HL-60/S4 treated with phorbol 12-myristate 13-acetate at 8.2 ng/mL for 4 days and 3 days (cell line): ENCODE results near the gene MAD1L1.
"Not testable (repeated sequence)": the region's sequence is repeated elsewhere in the genome, so short reads cannot be mapped to it uniquely, and the experiment has no call there.

Source experiments
- in situ Hi-C: fragments of 300-500 bp; cut with MboI; formaldehyde crosslinking; loops from 2 replicates; pipeline ENCODE4 v1.15.0; 2022; ENCODE audit warnings: low sequenced_read_pairs

Gene MAD1L1

DNA sequence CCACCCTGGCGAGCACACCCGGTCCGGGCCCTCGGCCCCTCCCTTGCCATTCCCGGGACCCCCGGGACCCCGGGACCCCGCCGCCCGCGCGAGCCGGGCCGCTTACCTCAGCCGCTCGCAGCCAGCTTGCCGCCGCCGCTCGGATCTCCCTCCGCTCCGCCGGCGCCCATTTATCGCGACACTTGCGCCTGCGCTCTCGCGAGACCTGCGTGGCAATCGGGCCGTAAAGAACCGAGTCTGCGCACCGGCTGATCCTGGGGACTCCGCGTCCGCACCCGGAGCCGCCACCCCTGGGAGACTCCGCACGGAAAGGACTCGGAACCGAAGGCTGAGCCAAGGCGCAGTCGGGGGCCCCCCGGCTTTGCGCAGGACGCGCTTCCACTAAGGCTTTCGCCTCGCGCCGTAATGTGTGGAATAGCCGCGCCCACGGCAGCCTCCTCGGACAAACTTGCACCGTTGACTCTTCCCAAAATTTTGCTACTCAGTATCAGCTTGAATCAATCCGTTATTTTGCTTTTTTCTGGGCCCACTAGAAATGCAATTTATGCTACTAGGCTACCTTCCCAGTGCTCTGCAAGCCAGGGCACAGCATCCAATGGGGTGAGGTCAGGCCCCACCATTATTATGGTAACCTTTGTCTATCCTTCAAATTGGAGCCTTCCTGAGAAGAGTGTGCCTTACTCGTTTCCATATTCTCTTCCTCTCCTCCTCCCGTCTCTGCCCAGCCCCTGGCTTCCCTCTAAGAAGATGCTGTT, at the start of gene MAD1L1:
Gene MAD1L1 (minus strand): TSS at position 180 of the 755 bp plus-strand sequence. CDS start 2,812 bp downstream, outside the sequence.
- in situ Hi-C loops, result no loop called here

DNA sequence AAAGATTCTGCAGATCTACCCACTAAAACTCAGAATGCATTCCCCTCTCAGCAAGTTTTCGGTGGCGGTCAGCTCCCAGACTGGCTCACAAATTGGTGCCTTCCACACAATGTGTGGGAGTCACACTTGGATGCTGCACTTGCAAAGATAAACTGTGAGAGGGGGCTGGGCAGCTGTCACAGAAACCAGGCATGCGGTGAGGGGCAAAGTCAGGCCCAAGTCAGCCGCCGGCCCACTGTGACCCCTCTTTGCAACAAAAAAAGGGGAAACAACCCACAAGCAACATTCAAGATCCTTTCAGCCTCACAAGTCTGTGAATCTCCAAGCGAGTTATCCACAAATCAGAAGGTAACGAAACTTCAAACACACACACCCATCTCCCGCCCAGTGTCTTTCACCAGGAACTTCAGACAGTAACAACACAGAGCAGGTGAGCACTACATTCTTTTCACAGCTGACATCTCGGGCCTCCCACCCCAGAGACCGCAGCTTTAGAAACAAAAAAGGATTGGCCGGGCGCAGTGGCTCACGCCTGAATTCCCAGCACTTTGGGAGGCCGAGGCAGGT, 49.5 kb upstream of the MAD1L1 start:
- in situ Hi-C loops, result no loop called here

DNA sequence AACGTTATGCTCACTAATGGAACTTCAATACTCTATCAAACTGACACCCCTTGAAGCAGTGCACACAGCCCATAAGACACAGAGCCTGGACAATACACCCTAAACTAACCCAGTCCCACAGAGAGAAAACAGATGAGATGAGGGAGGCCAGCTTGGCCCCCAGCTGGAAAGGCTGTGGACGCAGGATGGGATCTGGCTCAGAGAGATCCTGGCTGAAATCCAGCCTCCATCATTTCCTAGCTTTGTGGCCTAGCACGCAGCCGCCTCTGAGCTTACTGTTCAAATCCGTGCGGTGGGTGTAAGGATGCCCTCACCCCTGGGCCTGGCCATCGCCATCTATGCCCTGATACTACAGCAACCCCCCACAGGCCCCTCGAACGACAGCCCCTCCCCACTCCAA, 48.8 kb upstream of the MAD1L1 start:
- in situ Hi-C loops, result no loop called here

DNA sequence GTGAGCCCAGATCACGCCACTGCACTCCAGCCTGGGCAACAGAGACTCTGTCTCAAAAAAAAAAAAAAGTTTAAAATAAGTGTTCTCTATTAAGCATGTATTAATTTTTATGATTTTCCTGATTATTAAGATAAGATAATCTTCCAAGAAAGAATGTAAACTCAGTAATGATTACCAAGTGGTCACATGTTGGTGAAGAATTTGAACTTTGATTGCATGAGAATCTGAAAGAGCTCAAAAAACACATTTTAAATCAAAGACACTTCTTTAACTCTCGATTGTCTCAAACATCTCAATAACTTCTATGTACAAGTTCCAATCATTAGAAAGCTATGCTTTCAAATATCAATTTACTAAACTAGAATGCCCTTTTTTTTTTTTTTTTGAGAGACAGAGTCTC, 47.7 kb upstream of the MAD1L1 start:
- in situ Hi-C loops, result no loop called here

DNA sequence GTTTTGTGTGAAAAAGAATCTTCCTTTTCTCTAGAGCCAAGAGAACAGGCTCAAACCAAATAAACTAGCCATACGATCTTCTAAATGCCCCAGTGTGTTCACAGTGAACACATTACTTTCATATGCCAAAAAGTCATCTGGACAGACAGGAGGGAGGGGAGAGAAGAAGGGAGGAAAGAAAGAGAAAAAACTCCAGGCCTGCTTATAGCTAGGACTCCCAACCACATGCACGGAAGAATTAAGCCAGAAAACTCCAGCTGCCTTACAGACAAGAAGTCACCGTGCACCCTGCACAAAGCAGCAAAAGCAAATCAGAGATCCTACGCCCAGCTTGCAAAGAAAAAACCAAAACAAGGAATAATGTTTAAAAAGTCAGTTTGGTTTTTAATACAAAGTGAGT, 47.2 kb upstream of the MAD1L1 start:
- in situ Hi-C loops, result no loop called here

DNA sequence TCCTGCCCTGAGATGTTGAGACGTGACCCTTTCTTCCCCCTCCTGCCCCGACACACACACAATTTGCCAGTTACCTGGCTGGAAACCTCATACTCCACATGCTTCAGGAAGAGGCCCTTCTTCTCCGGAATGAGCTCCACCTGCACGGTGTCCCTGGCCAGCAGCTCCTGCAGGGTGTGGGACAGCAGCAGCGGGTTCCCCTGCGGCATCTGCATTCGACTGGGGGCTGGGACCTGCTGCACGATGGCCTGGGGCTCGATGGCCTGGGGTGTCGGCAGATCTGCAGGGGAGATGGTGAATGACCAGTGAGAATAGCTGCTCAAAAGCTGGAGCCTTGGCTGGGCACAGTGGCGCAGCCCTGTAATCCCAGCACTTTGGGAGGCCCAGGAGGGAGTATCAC, 45.3 kb upstream of the MAD1L1 start:
- in situ Hi-C loops, result no loop called here

DNA sequence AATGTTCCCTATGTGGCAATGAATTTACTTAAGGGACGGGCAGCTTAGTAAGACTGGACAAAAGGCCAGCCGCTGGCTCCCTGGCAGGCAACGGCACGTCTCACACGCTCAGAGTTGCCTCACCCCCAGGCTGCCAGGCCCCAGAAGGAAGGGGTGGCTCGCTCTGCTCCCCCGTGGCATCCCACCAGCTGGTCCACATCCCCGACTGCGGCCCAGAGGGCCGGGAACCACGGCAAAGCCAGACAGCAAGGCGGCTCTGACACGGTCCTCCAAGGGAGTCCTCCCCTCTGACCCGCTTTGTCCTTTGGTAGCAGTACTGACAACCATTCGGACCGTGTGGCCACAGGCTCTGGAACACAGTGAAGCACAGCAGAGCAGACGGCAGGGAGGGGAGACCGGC, 43.4 kb upstream of the MAD1L1 start:
- in situ Hi-C loops, result no loop called here

DNA sequence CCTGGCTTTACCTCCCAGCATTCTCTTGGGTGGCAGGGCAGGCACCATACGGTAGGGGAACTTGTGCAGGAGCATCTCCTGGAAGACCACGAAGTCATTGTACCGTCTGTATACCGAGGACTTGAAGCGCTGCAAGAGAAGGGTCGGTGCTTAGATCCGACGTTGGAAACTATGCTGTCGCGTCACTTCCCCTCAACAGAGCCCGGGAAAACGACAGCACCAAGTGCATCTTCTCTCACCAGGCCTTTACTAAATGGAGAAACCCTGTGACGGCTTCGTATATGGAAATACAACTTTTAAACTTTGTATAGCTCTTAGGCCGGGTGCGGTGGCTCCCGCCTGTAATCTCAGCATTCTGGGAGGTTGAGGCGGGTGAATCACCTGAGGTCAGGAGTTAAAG, 42.4 kb upstream of the MAD1L1 start:
- in situ Hi-C loops, result no loop called here

DNA sequence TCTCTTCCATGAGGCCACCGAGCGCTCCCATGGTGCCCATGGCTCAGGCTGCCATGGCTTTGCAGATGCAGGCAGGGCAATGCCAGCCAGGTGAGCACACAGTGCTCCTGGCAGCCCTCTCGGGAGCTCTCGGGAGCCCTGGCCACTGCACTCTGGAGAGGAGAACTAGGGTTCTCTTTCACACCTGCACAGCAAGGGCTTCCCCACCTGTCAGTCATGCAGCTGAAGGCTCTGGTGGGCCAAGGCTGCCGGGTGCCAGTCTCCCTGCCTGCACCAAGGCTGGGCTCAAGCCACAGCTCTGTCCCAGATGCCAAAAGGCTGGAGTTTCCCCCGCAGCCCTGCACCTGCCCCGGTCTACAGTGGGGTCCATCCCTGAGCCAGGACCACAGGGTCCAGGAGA, 41.9 kb upstream of the MAD1L1 start:
- in situ Hi-C loops, result no loop called here

DNA sequence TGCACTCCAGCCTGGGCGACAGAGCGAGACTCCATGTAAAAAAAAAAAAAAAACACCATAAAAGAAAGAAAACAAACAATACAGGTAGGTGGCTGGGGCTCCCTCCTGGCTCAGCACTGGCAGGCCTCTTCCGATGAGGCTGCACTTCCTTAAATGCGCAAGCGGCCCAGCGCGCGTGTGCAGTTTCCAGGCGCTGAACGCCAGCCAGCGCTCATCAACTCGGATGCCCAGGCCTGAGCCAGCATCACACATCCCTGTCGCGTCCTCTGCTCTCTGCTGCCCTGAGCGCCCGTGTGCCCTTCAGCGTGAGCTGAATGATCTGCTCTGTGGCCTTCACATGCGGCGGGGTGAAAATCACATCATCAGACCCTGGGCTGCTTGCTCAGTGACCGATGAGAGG, 41.1 kb upstream of the MAD1L1 start:
- in situ Hi-C loops, result no loop called here

DNA sequence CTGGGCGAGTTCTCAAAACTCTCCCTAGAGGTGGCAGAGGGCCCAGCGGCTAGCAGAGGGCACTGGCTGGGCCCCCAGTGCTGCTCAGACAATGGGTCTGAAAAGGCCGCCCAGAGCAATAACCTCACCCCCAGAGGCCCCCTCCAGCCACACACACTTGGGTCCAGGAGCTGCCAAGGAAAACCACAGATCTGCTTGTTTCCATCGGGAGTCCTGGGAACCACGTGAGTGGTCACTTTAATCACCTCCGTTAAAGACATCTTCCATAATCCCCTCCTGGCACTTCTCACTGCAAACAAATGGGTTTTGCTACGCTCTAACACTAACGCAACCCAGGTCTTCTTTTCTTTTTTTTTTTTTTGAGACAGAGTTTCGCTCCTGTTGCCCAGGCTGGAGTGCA, 39.3 kb upstream of the MAD1L1 start:
- in situ Hi-C loops, result no loop called here

DNA sequence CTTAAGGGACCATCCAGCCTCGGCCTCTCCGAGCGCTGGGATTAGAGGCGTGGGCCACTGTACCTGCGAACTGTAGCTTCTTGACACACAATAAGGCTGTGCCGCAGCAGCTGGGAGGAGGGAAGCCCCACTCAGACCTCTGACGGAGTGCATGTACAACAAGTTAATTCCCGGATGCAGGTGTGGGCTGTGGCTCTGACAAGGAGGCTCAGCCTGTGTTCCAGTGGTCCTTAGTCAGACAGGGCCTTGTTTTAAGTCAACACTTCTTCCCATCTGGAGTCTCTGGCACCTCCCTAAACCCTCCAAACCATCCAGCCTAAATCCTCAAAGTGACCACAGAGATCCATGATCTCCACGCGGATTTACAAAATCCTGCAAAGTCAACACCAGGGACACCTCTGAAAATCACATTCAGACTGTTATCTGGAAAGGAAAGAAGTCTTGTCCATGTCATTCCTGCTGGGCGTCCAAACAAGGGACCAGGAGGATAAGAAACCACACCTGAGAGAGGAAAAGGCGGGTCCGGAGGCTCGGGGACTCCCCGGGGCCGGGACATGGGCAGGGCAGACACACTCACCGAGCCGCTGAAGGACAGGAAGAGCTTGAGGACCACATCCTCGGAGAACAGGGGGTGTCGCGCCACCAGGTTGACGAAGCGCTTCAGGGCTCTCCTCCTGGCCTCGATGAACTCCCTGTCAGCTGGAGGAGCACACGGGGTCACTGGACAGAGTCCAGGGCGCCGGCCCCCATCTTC, 38.7 kb upstream of the MAD1L1 start:
- in situ Hi-C loops, result no loop called here

DNA sequence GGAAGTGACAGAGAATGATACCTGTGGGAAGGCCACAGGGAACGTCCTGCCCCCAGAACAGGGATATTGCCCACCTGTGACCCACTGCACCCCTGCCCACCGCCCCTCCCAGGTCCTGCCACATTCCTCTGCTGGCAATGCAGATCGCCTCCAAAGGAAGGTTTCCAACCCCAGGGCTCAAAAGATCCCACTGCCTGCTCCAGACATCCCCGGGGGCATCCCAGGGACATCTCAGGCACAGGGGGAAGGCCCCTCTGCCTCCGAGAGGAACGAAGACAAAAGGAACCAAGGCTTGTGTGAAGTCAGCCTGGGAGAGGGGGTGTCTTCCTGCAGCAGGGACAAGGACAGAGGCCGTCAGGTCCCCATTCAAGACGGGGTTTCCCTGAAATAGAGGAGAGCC, 37.8 kb upstream of the MAD1L1 start:
- in situ Hi-C loops, result no loop called here

DNA sequence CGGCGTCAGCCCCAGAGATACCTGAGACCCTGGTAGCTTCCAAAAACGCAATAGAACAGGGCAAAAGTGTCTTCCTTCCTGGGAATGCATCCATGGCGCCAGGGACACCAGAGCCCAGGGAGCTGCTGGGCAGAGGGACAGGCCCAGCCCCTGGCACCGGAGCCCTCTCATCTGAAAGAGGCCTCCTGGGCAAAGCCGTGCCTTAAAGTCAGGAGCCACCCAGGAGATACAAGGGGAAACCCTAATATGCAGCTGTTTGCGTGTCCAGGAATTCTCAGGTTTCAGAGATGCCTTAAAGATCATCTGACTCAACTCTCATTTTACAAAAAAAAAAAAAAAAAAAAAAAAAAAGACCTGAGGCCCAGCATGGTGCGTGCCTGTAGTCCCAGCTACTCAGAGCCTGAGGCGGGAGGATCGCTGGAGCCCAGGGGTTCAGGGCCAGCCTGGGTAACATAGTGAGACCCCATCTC, 37.3 kb upstream of the MAD1L1 start:
- in situ Hi-C loops, result no loop called here

DNA sequence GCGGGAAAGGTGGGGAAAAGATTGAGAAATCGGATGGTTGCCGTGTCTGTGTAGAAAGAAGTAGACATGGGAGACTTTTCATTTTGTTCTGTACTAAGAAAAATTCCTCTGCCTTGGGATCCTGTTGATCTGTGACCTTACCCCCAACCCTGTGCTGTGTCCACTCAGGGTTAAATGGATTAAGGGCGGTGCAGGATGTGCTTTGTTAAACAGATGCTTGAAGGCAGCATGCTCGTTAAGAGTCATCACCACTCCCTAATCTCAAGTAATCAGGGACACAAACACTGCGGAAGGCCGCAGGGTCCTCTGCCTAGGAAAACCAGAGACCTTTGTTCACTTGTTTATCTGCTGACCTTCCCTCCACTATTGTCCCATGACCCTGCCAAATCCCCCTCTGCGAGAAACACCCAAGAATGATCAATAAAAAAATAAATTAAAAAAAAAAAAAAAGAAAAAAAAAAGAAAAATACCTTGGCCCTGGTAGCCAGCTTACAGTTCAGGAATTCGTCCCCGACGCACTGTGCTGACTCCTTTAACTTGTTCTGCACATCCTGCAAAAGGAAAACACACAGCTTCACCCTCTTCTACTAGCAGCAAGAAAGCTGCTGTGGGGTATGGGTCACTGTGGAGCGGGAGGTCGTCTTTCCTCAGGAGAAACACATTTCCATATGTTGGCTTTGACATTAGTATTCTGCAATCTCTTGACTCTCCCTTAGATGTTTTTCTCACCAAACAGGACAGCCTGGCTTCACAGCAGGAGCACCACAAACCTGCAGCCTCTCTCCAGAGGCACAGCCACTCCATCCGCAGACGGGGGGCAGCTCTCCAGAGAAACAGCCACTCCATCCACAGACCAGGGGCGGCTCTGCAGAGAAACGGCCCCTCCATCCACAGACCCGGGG, 36.6 kb upstream of the MAD1L1 start:
- in situ Hi-C loops, result not testable (repeated sequence)

DNA sequence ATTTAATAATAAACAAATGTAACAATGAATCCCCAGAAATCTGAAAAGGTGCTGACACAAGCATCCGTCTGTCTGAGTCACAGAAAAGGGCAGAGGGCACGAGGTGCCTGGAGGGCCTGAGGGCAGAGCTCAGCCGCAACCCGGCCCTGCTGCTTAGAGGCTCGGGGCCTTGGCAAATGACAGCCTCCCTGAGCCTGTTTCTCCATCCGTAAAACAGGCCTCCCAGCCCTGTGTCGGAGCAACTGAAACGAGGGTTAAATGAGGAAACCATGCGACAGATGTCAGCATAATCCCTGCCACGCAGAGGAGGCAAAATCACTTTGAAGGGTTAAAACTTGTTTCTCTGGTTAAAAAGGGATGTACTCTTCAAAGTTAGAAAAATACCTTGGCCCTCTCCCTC, 34.2 kb upstream of the MAD1L1 start:
- in situ Hi-C loops, result no loop called here

DNA sequence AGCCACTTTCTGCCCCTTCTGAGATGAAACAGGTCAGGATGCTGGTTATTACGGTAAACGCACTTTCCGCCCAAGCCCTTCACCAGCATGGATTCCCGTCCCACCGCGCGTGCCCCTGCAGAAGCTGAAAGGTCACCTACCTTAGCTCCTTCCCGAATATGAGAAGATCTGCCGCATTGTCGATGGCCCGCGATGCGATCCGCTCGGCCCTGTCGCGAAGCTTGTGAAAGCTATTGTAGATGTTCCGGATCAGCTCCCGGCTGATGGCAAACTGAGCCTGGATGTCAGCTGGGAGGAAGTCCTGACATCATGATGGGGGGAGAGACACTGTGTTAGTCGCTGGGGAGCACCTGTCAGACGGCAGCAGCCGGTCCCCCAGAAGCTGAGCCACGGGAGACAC, 31.4 kb upstream of the MAD1L1 start:
- in situ Hi-C loops, result no loop called here

DNA sequence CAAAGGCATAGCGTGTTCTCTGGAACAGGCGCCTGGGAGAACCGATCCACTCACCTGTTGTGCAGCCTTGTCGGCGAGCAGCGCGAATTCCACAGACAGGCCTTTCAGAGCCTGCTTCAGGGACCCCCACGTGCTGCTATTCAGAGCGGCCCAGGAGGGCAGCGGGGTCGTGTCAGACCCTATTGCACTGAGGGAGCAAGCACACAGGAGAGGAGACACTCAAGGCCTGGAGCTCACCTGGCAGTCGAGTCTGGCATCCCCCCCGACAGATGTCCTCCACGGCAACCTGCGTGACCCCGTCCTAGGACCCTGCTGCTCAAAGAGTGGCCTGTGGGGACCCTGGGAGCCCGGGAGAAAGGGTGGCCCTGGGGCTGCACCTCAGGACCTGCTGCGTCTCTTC, 30.4 kb upstream of the MAD1L1 start:
- in situ Hi-C loops, result no loop called here

DNA sequence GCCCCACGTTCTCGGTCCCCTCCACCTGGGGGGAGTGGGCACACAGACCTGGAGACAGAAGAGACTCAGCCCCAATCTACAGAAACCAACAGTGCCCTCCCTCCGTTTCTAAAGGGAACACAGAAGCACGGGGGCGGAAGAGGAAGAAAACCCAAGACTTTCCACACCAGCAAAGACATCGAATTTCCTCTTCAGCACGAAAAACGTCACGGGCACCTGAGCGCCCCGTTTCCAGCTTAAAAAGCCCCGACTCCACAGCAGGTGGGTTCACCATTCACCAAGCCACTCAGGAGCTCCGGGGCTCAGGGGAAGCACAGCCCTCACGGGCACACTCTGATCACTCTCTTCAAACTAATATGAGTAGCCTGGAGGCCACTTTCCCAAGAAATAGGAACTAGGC, 28.9 kb upstream of the MAD1L1 start:
- in situ Hi-C loops, result no loop called here

DNA sequence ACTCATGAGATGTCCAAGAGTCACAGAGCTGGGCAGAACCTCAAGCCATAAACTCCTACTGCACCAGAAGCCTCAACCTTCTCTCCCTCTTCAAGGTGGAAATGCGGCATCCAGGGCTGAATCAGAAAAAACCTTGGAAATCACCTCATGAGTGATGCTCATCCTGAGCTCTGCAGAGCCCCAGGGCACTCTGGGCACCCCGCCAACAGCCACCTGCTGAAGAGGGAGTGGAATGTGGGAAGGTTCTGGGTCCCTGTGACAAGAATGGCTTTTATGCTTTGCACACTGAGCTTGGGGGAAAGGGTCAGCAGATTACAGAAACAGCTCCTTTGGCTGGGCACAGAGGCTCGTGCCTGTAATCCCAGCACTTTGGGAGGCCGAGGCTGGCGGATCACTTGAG, 28.1 kb upstream of the MAD1L1 start:
- in situ Hi-C loops, result no loop called here

DNA sequence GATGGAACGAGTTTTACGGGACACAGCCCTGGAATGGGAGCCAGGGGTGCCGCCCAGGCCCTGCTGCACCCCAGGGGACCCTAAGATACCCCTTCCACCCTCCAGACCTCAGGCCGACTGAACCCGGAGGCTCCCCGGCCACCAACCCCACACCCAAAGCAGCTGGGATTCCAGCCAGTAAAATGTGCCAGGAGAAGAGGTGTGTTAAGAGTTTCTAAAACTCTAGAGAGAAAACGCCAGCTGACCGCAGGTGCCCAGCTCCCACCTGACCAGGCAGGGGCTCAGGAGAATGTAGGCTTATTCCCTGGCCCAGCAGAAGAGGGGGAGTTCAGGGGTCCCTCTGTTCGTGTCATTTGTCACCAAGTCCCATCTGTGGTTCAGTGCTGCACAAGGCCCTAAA, 26.7 kb upstream of the MAD1L1 start:
- in situ Hi-C loops, result no loop called here
